Measurements from ENCODE around the gene CLASP1. TPM values are rescaled to one million over a fixed set of nuclear protein-coding genes. Genes with fewer than 3 reads are reported as not detected.

The CLASP1 gene
- total RNA-seq, 1 donor from 2014 or later = 60.1 TPM

DNA sequence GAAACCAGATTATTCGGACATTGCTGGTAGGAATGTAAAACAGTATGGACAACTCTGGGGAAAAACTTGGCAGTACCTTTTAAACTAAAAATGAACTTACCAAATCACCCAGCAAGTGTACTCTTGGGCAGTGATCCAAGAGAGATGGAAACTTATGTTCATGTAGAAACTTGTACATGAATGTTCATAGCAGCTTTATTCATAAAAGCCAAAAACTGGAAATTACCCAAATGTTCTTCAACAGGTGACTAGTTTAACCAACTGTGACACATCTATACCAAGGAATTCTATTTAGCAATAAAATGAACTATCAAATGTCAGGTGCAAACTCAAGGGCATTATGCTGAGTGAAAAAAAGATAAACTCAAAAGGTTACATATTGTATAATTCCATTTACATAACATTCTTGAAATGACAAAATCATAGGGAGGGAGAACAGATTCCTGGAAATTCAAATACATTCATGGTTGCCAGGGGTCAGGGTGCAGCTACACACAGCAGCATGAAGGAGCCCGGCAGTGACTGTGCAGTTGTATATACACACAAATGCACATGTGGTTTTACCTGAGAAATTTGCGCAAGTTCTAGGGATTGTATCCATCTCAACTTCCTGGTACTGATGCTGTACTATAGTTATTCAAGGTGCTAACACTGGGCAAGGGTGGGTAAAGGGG, 122.1 kb downstream of the CLASP1 start:
- Histone ChIP-seq H3K4me1 (peaks cover 73% of the 10 kb centered on the region), H3K27ac (replicated peaks) (peak overlapping the region; percentile 29), H3K9me3 (replicated peaks) (no peaks in the 10 kb centered on the region), H3K27me3 (ENCODE audit: low read depth) (no peaks in the 10 kb centered on the region), H3K4me3 (no peak overlapping the region), H3K36me3 (peaks cover 4% of the 10 kb centered on the region)
- no peak for DNase-seq
- intact Hi-C loops (cut with micrococcal nuclease) = no loop called here
- TF ChIP-seq, protein P1, sequence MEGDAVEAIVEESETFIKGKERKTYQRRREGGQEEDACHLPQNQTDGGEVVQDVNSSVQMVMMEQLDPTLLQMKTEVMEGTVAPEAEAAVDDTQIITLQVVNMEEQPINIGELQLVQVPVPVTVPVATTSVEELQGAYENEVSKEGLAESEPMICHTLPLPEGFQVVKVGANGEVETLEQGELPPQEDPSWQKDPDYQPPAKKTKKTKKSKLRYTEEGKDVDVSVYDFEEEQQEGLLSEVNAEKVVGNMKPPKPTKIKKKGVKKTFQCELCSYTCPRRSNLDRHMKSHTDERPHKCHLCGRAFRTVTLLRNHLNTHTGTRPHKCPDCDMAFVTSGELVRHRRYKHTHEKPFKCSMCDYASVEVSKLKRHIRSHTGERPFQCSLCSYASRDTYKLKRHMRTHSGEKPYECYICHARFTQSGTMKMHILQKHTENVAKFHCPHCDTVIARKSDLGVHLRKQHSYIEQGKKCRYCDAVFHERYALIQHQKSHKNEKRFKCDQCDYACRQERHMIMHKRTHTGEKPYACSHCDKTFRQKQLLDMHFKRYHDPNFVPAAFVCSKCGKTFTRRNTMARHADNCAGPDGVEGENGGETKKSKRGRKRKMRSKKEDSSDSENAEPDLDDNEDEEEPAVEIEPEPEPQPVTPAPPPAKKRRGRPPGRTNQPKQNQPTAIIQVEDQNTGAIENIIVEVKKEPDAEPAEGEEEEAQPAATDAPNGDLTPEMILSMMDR (IDR thresholded peaks at IDR 0.05; ENCODE audit: borderline replicate concordance) = no peak

GRCh38 chr2:121524685-121525425, 124.4 kb downstream of the CLASP1 start:
- Histone ChIP-seq H3K27me3 (ENCODE audit: low read depth) (no peaks in the 10 kb centered on the region), H3K27ac (replicated peaks) (peak overlapping the region; percentile 57), H3K36me3 (peaks cover 13% of the 10 kb centered on the region)

GRCh38 chr2:121521359-121521758, 127.9 kb downstream of the CLASP1 start:
- no peak overlapping the region for H3K4me3 ChIP-seq
- no peaks in the 10 kb centered on the region for H3K9me3 ChIP-seq (replicated peaks)
- intact Hi-C loops (cut with micrococcal nuclease) = no loop called here
- peaks cover 38% of the 10 kb centered on the region for H3K36me3 ChIP-seq
- TF ChIP-seq, protein P1 (IDR thresholded peaks at IDR 0.05; ENCODE audit: borderline replicate concordance) = no peak
- no peak for DNase-seq
- no peaks in the 10 kb centered on the region for H3K27me3 ChIP-seq (ENCODE audit: low read depth)
- no peak overlapping the region for H3K27ac ChIP-seq (replicated peaks)
- peaks cover 46% of the 10 kb centered on the region for H3K4me1 ChIP-seq

More at GRCh38 chr2:121524685-121525425, 124.4 kb downstream of the CLASP1 start:
- peaks cover 69% of the 10 kb centered on the region for H3K4me1 ChIP-seq
- intact Hi-C loops (cut with micrococcal nuclease) = no loop called here
- no peaks in the 10 kb centered on the region for H3K9me3 ChIP-seq (replicated peaks)
- no peak overlapping the region for H3K4me3 ChIP-seq
- TF ChIP-seq, protein P1 (IDR thresholded peaks at IDR 0.05; ENCODE audit: borderline replicate concordance) = no peak
- no peak for DNase-seq

DNA sequence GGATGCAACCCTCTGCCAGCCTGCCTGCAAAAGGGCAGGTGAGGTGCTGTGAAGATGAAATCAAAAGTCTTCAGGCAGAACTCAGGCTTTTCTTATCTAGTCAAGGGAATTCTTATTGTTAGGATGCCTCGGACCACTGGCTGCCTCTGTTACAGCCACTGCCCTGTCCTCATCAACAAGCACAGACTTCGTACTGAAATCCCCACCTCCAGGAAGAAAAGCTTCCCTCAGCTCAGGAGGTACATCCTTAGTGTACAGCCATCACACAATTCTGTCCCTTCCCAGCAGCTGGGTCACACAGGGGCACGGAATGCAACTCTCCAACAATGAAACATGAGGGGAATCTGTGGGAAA, 128.6 kb downstream of the CLASP1 start:
- intact Hi-C loops (cut with micrococcal nuclease) = no loop called here
- peaks cover 43% of the 10 kb centered on the region for H3K36me3 ChIP-seq

DNA sequence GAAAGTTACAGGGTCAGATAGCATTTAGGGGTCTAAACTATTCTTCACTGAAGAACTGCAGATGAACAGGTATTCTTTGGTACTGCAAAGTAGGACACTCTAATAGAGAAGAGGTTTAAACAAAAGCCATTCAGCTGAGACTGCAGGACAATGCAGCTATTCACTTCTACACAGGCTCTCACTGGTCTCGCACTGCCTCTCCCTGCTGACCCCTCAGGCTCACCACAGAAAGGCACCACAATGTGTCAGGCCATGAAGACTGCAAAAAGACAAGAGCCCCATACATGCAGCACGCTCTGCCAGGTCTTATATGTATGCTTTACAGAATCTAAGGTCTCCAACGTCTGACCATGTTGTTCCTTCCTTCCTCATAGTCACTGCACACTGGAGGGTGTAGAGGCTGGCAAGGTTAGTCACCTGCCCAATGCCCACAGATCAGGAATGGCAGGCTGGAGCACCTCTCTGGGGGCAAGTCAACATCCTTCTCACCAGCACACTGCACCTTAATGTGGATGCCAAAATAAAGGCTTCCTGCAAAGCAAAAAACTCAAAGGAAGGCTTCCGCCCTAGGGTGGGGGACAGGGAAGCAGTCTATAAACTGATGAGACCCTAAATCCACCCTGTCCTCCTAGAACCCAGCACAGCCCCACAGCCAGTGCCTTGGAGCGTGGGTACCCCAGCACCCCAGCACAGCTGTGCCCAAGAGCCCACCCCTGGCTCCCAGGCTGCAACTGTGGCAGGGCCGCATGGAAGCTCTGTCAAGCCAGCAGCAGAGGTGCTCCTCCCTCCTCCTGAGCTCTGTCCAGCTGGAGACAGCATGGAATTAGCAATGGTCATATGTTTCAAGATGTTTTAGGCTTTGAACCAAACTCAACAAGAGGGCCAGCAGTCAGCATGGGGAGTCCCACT, 129.3 kb downstream of the CLASP1 start:
- intact Hi-C loops (cut with micrococcal nuclease) = no loop called here

More for the DNA sequence above, 128.6 kb downstream of the CLASP1 start:
- Histone ChIP-seq H3K4me3 (no peak overlapping the region), H3K27me3 (ENCODE audit: low read depth) (no peaks in the 10 kb centered on the region), H3K4me1 (peaks cover 38% of the 10 kb centered on the region), H3K9me3 (replicated peaks) (no peaks in the 10 kb centered on the region), H3K27ac (replicated peaks) (no peak overlapping the region)
- DNase-seq = no peak
- TF ChIP-seq, protein P1 (IDR thresholded peaks at IDR 0.05; ENCODE audit: borderline replicate concordance) = no peak

More for the DNA sequence above, 129.3 kb downstream of the CLASP1 start:
- TF ChIP-seq, protein P1 (IDR thresholded peaks at IDR 0.05; ENCODE audit: borderline replicate concordance) = no peak
- H3K9me3 ChIP-seq (replicated peaks) = no peaks in the 10 kb centered on the region
- no peak overlapping the region for H3K4me3 ChIP-seq
- H3K27me3 ChIP-seq (ENCODE audit: low read depth) = no peaks in the 10 kb centered on the region
- no peak for DNase-seq
- H3K36me3 ChIP-seq = peaks cover 48% of the 10 kb centered on the region
- H3K27ac ChIP-seq (replicated peaks) = no peak overlapping the region
- peaks cover 32% of the 10 kb centered on the region for H3K4me1 ChIP-seq

All from left ventricle myocardium inferior (tissue), 1 donor.